GM12874 (cell line): ENCODE data around the gene SLC35G6.

Source experiments
- CTCF ChIP-seq: IDR thresholded peaks from 2 replicates; pipeline ENCODE4 v1.5.1; 2011; ENCODE audit warnings: low read depth, mild to moderate bottlenecking, control low read depth, low read length, moderate library complexity; ENCODE audit not compliant: insufficient read depth

The SLC35G6 gene

DNA sequence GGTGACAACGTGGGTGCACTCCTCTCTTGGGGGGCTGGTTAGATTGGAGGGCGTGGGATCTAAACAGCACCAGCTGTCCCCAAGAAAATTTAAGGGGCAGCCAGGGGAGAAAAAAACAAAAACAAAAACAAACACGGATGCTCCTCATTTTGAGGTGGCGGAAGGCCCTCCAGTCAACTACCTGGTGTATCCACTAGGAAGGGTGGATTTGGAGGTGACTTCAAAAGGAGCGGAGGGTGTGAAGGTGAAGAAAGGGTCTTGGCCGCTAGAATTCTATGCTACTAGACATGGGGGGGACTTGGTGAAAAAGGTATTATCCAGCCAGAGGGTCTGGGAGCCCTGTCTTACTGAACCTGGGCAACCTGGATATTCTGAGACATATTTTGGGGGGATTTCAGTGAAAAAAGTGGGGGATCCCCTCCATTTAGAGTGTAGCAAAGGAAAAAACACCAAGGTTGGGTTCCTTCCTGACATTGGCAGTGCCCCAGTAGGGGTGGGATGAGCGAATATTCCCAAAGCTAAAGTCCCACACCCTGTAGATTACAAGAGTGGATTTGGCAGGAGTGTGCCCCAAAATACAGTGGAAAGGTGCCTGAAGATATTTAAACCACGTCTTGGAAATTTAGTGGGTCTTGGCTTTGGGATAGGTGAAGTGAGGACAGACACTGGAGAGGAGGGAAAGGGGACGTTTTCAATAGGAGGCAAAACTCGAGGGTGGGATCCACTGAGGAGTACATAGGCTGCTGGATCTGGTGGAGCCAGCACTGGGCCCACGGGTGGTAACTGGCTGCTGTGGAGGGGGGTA lies 42.4 kb upstream of the SLC35G6 start:
- TF ChIP-seq CTCF: no peak

DNA sequence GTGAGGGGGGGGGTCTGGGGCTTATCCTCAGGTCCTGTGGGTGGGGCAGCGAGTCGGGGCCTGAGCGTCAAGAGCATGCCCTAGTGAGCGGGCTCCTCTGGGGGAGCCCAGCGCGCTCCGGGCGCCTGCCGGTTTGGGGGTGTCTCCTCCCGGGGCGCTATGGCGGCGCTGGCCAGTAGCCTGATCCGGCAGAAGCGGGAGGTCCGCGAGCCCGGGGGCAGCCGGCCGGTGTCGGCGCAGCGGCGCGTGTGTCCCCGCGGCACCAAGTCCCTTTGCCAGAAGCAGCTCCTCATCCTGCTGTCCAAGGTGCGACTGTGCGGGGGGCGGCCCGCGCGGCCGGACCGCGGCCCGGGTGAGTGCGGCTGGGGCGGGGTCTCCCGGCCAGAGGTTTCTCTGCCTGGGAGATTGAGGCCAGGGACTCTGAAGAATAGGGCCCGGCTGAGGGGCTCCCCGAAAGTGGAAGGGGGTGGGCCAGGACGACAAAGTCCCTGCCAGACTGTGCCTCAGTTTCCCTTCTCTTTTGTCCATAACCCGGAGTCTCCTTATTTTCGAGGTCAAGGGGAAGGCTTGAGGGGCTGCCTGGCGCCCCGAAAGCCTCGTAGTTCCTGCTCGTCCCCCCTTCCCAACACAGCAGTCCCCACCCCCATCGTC lies 41.7 kb upstream of the SLC35G6 start, which contains the start of gene FGF11:
FGF11 (plus strand) TSS at position 51 of the 651 bp plus-strand sequence; CDS start at position 160, 109 bp downstream.
- TF ChIP-seq CTCF: no peak

GRCh38 chr17:7440113-7440833 lies 41.0 kb upstream of the SLC35G6 start:
- TF ChIP-seq CTCF: no peak

GRCh38 chr17:7440834-7441195 lies 40.4 kb upstream of the SLC35G6 start:
- peak; percentile 11; the same call in 1 of the 2 replicates for TF ChIP-seq CTCF

DNA sequence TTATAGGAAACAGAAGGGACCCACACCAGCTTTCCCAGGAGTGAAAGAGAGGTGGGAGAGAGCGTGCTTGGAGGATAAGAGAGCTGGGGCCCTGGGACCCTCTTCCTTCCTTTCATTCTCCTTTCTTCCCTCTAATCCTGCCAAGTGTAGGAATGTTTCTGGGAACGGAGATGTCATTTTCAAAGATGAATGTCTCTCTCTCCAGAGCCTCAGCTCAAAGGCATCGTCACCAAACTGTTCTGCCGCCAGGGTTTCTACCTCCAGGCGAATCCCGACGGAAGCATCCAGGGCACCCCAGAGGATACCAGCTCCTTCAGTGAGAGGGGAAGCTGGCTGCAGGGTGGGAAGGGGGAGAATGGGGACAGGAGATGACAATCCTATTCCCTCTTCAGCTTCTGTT lies 40.0 kb upstream of the SLC35G6 start:
- TF ChIP-seq CTCF: no peak

GRCh38 chr17:7442142-7442541 lies 39.1 kb upstream of the SLC35G6 start:
- TF ChIP-seq CTCF: no peak
